MCF 10A (cell line): ENCODE measurements around the gene MAP1LC3A. TPM values are rescaled to one million over a fixed set of nuclear protein-coding genes. Genes with fewer than 3 reads are reported as not detected.

ENCODE experiments used
- BruUV-seq: library from RNA; stranded (reverse); fragments of 400-500 nt; replicated peaks from 2 replicates; lab custom pipeline; 2021; lab: Mats Ljungman, UMichigan
- CTCF ChIA-PET: fragments of 300-600 bp; sonication (Branson Sonifier 250); formaldehyde crosslinking; extraction: SDS; loops from one replicate; lab custom pipeline; 2021; ENCODE audit warnings: antibody characterized with exemption, inconsistent platforms; lab: Yijun Ruan, JAX
- POLR2A ChIA-PET: fragments of 300-600, 350-650 bp; sonication (Branson Sonifier 250); formaldehyde crosslinking; extraction: SDS; loops from one replicate; lab custom pipeline; 2020; ENCODE audit warnings: antibody characterized with exemption, inconsistent platforms; lab: Yijun Ruan, JAX
- DNase-seq: peaks from one replicate; pipeline ENCODE4 v3.0.0-alpha.2; 2018; ENCODE audit not compliant: unreplicated experiment
- H3K27ac Mint-ChIP-seq: one replicate; pipeline ENCODE4 v1.8.0; 2022; ENCODE audit warnings: mild to moderate bottlenecking, low read depth, mixed read lengths; ENCODE audit not compliant: unreplicated experiment
- H3K27me3 Mint-ChIP-seq: one replicate; pipeline ENCODE4 v1.8.0; 2022; ENCODE audit warnings: mixed read lengths; ENCODE audit not compliant: insufficient read depth, unreplicated experiment
- H3K36me3 Mint-ChIP-seq: one replicate; pipeline ENCODE4 v1.8.0; 2022; ENCODE audit warnings: mild to moderate bottlenecking, moderate library complexity, mixed read lengths; ENCODE audit not compliant: insufficient read depth, unreplicated experiment
- H3K4me1 Mint-ChIP-seq: one replicate; pipeline ENCODE4 v1.8.0; 2022; ENCODE audit warnings: mixed read lengths; ENCODE audit not compliant: insufficient read depth, unreplicated experiment
- H3K4me3 Mint-ChIP-seq: one replicate; pipeline ENCODE4 v1.8.0; 2022; ENCODE audit warnings: mild to moderate bottlenecking, moderate library complexity, mixed read lengths; ENCODE audit not compliant: unreplicated experiment
- H3K9me3 Mint-ChIP-seq: one replicate; pipeline ENCODE4 v1.8.0; 2022; ENCODE audit warnings: mixed read lengths; ENCODE audit not compliant: unreplicated experiment
- intact Hi-C: fragments of 100-400 bp; cut with micrococcal nuclease; formaldehyde crosslinking; loops from 2 replicates; pipeline ENCODE4 v1.14.1; 2022
- total RNA-seq: library from RNA; stranded (reverse); gene quantifications from 2 replicates; pipeline ENCODE4 v1.2.3, GENCODE V29; 2022
- TF ChIP-seq, protein P1 (sequence below): fragments of 200-600 bp; IDR thresholded peaks from one replicate; pipeline ENCODE4 v1.8.0; 2022; ENCODE audit warnings: antibody characterized with exemption, mild to moderate bottlenecking; ENCODE audit not compliant: unreplicated experiment

The MAP1LC3A gene
- total RNA-seq, 1 experiment from 2014 or later: 10.5 TPM

DNA sequence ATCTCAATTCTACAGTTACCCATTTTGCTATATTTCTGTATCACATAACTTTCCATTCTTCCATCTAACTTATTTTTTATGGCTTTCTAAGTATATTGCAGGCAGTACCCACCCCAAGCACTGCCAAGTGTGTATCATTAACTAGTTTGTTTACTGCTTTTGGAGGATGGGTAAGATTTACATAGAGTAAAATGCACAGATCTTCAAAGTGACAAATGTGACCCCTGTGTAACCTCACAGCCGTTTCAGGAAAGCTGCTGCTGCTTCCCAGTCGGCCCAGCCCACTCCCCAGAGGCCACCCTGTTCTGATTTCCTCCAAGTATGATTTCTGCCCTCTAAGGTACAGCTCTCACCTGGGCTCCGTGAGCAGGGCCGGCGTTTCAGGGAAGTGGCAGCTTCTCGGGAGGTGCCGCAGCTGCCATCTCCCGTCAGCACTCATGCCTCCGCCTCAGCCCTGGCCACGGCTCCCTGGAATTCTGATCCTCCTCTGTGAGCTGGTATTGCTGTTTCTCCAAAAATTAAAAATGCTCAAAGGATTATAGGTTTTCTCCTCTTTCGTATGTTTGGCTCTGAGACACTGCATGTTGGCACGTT, 15.0 kb upstream of the MAP1LC3A start:
- H3K4me3 Mint-ChIP-seq: no peak overlapping the region
- H3K27me3 Mint-ChIP-seq: no peaks in the 10 kb centered on the region
- DNase-seq: no peak
- ChIA-PET CTCF (interaction anchor here (0.6 to 0.9 kb wide), 3 partner anchors 17 to 93 kb away, joined by 3 read pairs; no protein-coding TSS in a partner anchor), POLR2A (interaction anchor here (0.5 to 1.3 kb wide), 3 partner anchors 12 to 927 kb away, joined by 3 to 4 read pairs (median 3); no protein-coding TSS in a partner anchor)
- no peaks in the 10 kb centered on the region for H3K9me3 Mint-ChIP-seq
- no peak overlapping the region for H3K27ac Mint-ChIP-seq
- intact Hi-C loops: no loop called here
- BruUV-seq: no TSS peak
- peaks cover 6% of the 10 kb centered on the region for H3K4me1 Mint-ChIP-seq
- TF ChIP-seq, protein P1, sequence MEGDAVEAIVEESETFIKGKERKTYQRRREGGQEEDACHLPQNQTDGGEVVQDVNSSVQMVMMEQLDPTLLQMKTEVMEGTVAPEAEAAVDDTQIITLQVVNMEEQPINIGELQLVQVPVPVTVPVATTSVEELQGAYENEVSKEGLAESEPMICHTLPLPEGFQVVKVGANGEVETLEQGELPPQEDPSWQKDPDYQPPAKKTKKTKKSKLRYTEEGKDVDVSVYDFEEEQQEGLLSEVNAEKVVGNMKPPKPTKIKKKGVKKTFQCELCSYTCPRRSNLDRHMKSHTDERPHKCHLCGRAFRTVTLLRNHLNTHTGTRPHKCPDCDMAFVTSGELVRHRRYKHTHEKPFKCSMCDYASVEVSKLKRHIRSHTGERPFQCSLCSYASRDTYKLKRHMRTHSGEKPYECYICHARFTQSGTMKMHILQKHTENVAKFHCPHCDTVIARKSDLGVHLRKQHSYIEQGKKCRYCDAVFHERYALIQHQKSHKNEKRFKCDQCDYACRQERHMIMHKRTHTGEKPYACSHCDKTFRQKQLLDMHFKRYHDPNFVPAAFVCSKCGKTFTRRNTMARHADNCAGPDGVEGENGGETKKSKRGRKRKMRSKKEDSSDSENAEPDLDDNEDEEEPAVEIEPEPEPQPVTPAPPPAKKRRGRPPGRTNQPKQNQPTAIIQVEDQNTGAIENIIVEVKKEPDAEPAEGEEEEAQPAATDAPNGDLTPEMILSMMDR: no peak
- peaks cover 45% of the 10 kb centered on the region for H3K36me3 Mint-ChIP-seq

DNA sequence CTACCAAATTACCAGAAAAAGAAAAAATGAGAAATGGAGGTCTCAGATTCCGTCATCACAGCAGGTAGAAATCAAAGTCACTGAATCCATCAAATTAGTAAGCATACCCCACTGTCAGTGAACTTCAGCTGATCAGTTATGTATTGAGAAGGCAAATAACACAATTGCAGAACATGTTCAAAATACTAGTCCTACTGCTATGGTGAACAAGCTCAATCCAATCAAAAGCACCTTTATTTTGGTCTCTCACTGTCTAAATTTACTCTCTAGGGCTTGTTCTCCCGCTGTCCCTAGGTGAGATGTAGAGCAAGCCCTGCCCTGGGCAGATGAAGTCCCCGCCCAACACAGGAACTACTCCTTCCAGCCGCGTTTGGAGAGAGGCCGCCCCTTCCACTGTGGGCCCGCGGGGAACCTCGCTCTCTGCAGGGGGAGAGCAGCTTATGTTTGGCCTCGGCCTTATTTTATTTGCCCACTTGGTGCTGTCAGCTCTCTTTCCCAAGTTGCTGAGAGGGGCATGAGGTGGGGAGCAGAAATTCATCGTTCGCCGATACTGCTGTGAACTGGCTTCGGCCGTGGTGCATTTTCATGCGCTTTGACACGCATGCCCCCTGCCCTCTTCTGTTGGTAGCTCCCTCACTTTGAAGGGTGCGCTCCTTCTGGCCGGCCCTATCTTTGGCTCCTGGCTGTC, 14.3 kb upstream of the MAP1LC3A start:
- Mint-ChIP-seq H3K27me3 (no peaks in the 10 kb centered on the region), H3K4me3 (no peak overlapping the region), H3K4me1 (peaks cover 6% of the 10 kb centered on the region), H3K27ac (no peak overlapping the region), H3K36me3 (peaks cover 38% of the 10 kb centered on the region), H3K9me3 (no peaks in the 10 kb centered on the region)
- no TSS peak for BruUV-seq
- TF ChIP-seq, protein P1: no peak
- ChIA-PET CTCF (interaction anchor here (0.6 to 0.9 kb wide), 4 partner anchors 17 to 417 kb away, joined by 3 to 4 read pairs (median 3); no protein-coding TSS in a partner anchor), POLR2A (interaction anchor here (0.5 to 1.3 kb wide), 3 partner anchors 13 to 927 kb away, joined by 3 to 4 read pairs (median 3); no protein-coding TSS in a partner anchor)
- no peak for DNase-seq
- intact Hi-C loops: no loop called here

DNA sequence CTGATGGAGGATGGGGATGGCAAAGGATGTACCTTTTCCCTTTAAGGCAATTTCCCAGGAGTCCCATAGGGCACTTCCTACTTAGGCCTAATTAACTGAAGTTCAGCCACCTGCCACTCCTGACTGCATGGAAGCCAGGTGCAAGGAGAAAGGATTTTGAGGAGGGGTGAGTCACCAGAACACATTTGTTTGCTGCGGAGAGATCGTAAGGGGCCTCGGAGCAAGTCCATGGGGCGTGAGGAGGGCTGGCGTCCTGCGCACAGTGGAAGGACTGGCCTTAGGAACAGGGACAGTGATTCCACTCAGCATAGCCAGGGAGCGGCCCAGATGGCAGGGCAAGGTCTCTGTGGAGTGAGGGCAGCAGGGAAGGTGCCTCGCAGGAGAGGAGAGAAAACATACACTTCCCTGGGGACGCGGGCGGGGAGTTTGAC, 11.8 kb upstream of the MAP1LC3A start:
- BruUV-seq: no TSS peak
- Mint-ChIP-seq H3K36me3 (peaks cover 13% of the 10 kb centered on the region), H3K27ac (no peak overlapping the region), H3K9me3 (no peaks in the 10 kb centered on the region), H3K4me1 (peaks cover 6% of the 10 kb centered on the region), H3K4me3 (no peak overlapping the region), H3K27me3 (no peaks in the 10 kb centered on the region)
- ChIA-PET CTCF (no interaction called here), POLR2A (interaction anchor here (1.2 kb wide), 1 partner anchor 21 kb away, joined by 3 read pairs; no protein-coding TSS in a partner anchor)
- intact Hi-C loops: no loop called here
- TF ChIP-seq, protein P1: no peak
- DNase-seq: no peak
